HG03354 (cell line): ENCODE measurements around the gene SKIC3.

Experiments
- ATAC-seq: cut with Tn5 transposase; IDR thresholded peaks from one replicate; pipeline ENCODE4 v1.9.1; 2021; ENCODE audit warnings: mild to moderate bottlenecking; ENCODE audit not compliant: unreplicated experiment, poor library complexity, severe bottlenecking

Gene SKIC3

DNA sequence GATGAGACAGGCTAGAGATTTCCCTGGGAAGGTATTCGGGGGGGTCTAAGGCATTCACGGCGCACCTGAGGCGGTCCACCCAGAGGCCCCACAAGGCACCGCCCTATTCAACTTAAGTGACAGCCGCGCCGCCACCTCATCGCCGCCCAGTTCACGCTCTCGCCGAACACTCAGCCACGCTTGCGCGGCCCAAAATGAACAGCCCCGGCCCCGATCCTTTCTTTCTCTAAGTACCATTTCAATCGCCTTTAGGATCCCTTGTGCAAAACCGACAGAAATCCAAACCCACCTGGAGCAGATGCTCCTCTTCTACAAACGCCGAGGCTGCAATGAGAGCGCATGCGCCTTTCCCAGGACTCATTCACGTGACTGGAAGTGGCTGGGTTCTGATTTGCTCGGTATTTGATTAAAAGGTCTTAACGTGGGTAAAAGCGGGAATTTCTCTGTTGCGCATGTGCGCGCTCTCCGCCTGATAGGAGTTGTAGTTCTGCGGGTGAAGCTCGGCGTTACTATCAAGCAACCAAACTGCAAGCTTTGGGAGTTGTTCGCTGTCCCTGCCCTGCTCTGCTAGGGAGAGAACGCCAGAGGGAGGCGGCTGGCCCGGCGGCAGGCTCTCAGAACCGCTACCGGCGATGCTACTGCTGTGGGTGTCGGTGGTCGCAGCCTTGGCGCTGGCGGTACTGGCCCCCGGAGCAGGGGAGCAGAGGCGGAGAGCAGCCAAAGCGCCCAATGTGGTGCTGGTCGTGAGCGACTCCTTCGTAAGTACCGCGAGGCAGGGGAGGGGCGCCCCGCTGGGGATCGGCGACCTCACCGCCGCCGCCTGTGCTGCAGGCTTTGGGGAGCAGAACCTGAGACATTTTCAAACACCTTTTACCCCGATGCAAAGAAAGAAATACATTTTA lies at the start of gene SKIC3, which contains the start of gene ARSK:
Gene SKIC3, minus strand, starts transcription at position 331 of the 902 bp plus-strand sequence. CDS start 7,827 bp downstream, outside the sequence.
Gene ARSK, plus strand, starts transcription at position 455 of the 902 bp plus-strand sequence. Its CDS starts 178 bp downstream, at position 633.
- ATAC-seq: peak; percentile 93

DNA sequence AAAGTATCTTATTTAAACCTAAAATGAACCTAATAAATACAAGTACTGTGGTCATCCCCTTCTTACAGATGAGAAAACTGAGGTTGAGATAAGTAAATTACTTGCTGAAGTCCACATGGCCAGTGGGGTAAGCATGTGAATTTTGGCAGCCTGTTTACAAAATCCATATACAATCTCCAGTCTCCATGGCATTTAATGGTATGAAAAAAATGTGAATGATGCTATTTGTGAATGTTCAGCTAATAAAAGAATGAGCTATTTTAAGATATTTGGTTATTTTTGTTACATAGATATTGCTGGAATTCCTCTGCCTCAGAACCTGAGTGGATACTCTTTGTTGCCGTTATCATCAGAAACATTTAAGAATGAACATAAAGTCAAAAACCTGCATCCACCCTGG lies 45.8 kb upstream of the SKIC3 start:
- no peak for ATAC-seq

- no peak for ATAC-seq
Observed at GRCh38 chr5:95599252-95599651, 44.5 kb upstream of the SKIC3 start.

DNA sequence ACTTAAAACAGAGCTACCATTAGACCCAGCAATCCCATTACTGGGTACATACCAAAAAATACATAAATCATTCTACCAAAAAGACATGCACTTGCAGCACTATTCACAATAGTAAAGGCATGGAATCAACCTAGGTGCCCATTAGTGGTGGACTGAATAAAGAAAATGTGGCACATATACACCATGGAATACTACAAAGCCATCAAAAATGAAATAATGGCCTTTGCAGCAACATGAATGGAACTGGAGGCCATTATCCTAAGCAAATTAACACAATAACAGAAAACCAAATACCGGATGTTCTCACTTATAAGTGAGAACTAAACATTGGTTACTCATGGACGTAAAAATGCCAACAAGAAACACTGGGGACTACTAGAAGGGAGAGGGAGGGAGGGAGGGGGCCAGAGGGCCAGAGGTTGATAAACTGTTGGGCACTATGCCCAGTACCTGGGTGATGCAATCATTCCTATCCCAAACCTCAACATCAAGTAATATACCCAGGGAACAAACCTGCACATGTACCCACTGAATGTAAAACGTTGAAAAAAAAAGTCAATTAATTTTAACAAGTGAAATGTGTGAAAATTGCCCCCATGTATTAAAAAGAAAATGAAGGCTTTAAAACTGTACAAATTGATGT lies 40.6 kb upstream of the SKIC3 start:
- no peak for ATAC-seq

DNA sequence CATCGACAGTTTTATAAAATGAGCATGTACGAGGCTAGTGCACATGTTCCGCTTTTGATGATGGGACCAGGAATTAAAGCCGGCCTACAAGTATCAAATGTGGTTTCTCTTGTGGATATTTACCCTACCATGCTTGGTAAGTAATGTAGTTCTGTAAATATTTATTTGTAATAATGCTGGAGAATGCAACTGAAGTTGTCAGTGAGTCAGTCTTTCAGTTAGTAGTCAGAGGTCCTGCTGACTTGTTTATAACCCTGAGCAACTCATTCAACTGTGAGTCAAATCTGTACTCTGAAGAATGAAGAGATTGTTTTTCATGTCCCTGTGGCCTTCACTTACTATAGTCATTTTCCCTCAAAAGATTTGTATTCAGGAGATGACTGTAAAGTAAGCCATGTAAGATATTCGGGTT lies 36.7 kb upstream of the SKIC3 start:
- peak; percentile 83 for ATAC-seq

GRCh38 chr5:95590880-95591279 lies 36.1 kb upstream of the SKIC3 start:
- no peak for ATAC-seq

GRCh38 chr5:95583992-95584391 lies 29.2 kb upstream of the SKIC3 start:
- ATAC-seq: no peak

DNA sequence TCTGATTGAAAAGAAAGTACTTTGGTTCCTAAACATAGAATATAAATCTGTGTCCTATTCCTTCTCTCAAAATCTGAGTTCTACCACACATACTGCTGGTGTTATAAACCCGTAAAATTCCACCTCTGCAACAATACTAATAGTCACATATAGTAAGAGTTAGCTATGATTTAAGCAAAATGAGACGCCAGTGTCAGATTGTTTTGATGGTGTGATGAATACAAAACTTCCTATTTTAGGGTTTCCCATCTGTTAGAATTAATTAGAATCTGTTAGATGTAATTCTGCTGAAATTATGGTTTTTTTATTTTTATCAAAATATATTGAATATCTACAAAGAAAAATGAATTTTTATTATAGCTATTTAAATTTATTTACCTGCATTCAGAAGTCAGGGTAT lies 26.8 kb upstream of the SKIC3 start:
- ATAC-seq: no peak

DNA sequence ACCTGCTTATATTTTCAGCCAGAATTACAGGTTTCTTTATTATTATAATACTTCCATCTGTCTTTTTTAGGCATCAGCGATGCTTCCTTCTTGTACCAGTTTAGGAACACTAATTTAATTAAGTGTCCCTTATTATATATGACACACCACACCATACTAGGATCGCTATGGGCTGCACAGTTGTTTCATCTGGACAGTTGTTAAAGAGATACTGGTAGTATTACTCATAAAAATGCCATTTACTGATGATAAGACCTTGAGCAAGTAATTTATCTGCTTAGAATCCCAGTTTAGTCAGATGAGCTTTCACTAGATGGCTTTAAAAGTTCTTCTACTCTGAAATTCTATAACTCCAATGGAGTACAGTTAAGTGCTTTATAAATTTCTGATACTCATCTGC lies 17.2 kb upstream of the SKIC3 start:
- no peak for ATAC-seq

DNA sequence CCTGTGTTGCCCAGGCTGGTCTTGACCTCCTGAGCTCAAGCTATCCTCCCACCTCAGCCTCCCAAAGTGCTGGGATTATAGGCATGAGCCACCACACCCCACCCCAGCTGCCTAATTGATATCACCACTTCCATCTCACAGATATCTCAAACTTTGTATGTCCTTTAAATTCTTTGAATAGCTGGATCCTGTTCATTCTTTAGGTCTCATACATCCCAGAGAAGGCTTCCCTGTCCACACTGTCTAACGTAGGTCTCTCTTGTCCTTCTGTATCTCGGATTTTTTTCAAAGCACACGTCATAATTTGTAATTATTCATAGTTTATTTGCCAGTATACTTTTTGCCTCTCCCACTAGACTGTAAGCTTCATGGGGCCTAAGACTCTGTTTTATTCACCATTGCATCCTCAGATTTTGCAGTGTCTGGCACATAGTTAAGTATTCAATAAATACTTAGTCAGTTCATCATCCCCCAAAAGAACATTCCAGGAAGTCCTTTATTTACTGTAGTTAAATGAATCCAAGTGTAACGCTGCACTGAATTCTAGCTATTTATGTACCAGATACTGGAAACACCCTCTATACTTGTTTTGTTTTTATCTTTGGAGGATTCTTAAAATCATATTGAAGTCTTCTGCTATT lies 10.6 kb upstream of the SKIC3 start:
- no peak for ATAC-seq

DNA sequence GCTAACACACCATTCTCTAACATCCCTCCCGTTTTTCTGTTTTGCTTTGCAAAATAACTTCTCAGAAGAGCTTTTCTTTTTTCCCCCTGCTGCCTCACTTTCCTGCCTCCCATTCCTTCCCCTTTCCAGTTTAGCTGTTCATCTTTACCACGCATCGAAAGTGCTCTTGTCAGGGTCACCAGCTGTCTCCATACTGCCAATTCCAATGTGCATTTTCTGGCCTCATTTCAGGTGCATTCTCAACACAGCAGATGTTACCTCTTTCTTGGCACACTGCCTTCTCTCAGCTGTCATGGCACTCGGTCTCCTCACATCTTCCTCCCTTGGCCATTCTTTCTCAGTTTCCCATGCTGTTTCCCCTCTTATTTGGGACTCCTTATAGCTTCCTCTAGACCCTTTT lies 9.7 kb upstream of the SKIC3 start:
- ATAC-seq: no peak

- no peak for ATAC-seq
Observed at GRCh38 chr5:95563367-95563766, 8.6 kb upstream of the SKIC3 start.

DNA sequence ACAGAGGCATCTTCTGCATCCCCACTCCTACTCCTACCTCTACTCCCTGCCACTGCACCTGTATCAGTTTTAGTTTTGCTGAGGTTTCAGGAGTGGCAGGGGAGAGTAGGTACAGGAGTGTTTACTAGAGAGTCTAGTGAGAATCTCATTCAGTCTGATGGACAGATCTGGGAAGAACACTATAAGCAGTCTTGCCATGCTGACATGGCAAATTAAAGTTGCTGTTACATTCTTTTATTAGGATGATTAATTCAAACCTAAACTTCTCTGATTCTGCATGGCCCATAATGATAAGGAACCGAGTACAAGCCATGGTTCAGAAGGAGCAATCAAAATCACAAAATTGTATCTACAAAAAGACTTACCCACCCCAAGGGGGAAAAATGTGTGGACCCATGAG lies 7.5 kb upstream of the SKIC3 start:
- no peak for ATAC-seq

DNA sequence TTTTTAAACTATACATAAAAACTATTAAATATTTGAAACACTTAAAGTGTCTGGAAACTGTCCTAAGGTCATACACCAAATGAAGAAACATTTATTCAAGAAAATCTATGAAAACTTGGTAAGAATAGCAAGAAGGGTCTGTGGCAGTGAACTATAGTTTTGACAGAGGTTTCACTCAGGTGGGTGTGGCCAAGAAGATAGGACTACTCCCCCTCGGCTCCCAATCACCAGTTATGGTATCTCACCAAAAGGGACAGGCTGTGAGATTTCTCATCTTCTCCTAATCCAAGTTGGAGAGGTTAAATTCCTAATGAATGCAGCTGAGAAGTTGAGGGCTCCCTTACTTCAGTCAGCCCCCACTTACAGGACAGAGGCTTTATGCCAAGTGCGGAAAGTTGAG lies 3.1 kb upstream of the SKIC3 start:
- ATAC-seq: no peak

GRCh38 chr5:95555553-95555952 lies 776 bp upstream of the SKIC3 start:
- no peak for ATAC-seq

DNA sequence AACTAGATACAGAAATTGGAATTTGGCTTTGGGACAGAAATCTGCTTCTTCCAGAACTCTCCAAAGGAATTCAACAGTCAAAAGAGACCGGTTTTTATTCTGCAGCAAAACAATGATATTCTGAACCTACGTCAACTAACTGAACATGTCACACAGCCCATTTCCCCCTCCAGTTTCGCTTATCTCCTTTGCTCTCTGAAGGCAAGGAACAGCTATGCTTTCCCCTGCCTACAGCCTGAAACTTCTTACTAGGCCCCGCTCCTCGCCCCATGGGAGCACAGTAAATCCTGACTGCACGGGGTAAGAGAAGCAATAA lies 488 bp downstream of the SKIC3 start:
- peak; percentile 31 for ATAC-seq

DNA sequence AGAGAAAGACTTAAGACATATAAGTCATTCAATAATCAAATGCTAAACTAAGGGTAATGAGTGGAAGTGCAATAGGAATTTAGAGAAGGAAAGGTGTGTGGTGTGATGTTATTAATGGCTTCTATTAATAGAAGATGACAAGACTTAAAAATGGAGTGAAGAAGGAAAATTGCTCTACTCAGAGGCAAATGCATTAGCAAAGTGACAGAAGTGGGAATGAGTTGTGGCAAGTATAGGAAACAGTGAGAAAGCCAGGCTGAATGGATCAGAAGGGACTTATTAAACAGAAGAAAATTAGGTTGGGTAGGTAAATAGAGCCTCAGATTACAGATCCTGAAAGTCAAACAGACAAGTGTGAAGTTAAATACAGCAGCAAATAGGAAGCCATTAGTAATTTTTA lies 5.7 kb downstream of the SKIC3 start:
- ATAC-seq: no peak

DNA sequence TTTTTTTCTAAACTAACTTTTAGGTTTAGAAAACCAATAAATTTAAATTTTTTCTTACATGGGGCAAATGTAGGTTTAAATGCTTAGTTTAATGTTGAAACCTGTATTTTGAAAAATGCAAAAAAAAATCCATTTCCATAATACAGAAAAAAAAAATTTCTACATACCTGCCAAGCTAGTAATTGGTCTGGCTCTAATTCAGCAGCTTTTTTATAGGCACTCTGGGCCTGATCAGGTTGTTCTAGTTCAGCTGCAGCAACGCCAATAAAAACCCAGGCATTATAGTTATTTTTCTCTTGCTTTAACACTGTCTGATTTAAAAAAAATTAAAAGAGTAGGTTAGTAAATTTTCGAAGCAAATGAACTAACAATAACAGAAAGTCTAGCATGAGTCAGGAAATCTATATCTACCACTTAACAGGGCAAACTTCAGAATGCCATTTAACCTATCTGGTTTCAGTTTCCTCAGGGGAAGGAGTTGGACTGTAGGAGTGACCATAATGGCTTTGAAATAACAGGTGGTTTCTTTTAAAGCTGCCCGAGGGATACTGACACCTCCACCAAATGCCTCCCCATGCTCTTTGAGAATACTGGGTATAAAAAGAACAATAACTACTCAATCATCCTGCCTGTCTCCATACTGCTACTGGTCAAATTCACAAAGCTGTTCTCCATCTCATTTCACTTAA lies 11.6 kb downstream of the SKIC3 start:
- ATAC-seq: peak; percentile 48

DNA sequence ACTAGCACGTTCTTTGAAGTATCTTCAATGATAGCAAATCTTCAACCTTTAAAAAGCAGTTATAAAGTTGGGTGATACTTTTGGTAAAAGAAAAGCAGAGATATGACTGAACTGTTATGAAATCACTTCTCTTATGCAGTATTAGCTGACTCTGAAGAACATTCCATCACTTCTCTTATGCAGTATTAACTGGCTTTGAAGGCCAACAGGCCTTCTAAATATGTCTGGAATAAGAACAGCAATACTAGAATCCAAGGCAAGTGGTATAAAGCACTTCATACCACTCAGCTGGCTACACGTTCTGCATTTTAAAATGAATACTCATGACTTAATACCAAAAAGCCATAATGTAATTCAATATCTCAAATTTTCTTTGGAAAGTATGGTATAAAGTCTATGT lies 17.3 kb downstream of the SKIC3 start:
- ATAC-seq: no peak

DNA sequence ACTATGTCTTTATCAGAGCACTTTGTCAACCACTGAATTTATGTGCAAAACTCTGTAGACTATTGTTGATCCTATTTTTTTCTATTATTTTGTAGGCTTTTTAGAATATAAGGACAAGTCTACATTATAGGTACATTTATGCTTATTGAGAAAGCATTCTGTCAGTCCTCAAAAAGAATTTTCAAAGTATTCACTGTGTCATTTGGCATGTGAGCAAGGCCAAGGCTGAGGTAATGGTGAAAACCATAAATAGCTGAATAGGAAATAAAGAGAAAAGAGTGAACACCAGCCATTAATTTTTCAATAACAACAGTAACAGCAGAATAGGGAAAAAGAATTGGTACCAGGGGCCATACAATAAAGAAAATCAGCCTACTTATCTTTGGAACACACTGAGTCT lies 21.0 kb downstream of the SKIC3 start:
- ATAC-seq: no peak
